Activated CD8-positive, alpha-beta memory T cell treated with anti-CD3 and anti-CD28 coated beads, Interleukin-2, amount 50 U/mL, for 24 hours (primary cell): ENCODE data around the gene TBXAS1.
"Not testable (repeated sequence)": the region's sequence is repeated elsewhere in the genome, so short reads cannot be mapped to it uniquely, and the experiment has no call there.

Experiments
- DNase-seq: peaks from one replicate; pipeline ENCODE4 v3.0.0-alpha.2; 2020; ENCODE audit errors: extremely low read depth

TBXAS1 gene

GRCh38 chr7:139914306-139915267, 85.5 kb downstream of the TBXAS1 start:
- DNase-seq: no peak

- DNase-seq: no peak
These were observed 86.3 kb downstream of the TBXAS1 start for GRCh38 chr7:139915268-139915863.

GRCh38 chr7:139915864-139916716, 87.0 kb downstream of the TBXAS1 start:
- peak; percentile 40 for DNase-seq

- DNase-seq: no peak
These were observed 87.8 kb downstream of the TBXAS1 start for GRCh38 chr7:139916717-139917395.

GRCh38 chr7:139917851-139918250, 88.8 kb downstream of the TBXAS1 start:
- DNase-seq: no peak

DNA sequence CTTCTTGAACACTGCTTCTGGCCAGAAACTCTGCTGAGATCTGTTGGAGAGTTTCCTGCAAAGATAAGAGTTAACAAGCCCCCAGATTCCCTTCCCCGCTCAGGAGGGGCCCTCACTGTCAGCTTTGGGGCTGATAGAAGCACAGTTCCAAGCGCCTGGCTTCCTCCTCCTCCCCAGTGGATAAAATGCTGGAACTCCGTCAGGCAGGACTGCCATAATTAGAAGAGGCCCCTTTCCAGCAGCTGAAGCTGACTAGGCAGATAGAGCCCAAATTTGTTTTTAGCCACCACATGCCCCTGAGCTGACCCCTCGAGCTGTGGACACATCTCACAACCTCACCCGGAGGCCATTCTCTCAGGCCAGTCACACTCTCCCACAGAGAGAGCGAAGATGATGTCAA, 89.4 kb downstream of the TBXAS1 start:
- no peak for DNase-seq

GRCh38 chr7:139923090-139923489, 94.0 kb downstream of the TBXAS1 start:
- no peak for DNase-seq

GRCh38 chr7:139924461-139924860, 95.4 kb downstream of the TBXAS1 start:
- DNase-seq: no peak

- not testable (repeated sequence) for DNase-seq
These were observed 100.2 kb downstream of the TBXAS1 start for GRCh38 chr7:139929221-139929620.

- DNase-seq: no peak
These were observed 101.4 kb downstream of the TBXAS1 start for GRCh38 chr7:139930286-139930965.

DNA sequence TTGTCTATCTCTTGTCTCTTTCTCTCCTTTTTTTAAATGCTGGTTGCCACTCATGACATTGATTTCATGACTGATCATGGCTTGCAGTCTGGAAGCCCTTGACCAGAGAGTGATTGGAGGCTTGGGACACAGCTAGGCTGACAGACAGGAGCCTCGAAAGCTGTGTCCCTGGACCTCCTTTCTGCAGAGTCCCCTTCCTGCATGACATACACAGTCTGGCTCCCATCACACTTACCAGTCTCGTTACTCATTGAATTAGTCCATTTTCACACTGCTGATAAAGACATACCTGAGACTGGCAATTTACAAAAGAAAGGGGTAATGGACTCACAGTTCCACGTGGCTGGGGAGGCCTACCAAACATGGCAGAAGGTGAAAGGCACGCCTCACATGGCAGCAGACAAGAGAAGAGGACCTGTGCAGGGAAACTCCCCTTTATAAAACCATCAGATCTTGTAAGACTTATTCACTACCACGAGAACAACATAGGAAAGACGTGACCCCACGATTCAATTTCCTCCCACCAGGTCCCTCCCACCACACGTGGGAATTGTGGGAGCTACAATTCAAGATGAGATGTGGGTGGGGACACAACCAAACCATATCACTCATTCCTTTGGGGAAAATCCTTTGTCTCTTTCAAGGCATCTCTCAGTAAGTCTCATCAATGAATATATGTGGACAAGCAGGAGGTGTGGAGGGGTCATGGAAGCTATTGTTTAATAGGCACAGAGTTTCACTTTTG, 102.3 kb downstream of the TBXAS1 start:
- DNase-seq: no peak

GRCh38 chr7:139932531-139932930, 103.5 kb downstream of the TBXAS1 start:
- no peak for DNase-seq

- DNase-seq: no peak
These were observed 107.8 kb downstream of the TBXAS1 start for GRCh38 chr7:139936760-139937310.

GRCh38 chr7:139937715-139938114, 108.7 kb downstream of the TBXAS1 start:
- no peak for DNase-seq

GRCh38 chr7:139940866-139941265, 111.8 kb downstream of the TBXAS1 start:
- no peak for DNase-seq

DNA sequence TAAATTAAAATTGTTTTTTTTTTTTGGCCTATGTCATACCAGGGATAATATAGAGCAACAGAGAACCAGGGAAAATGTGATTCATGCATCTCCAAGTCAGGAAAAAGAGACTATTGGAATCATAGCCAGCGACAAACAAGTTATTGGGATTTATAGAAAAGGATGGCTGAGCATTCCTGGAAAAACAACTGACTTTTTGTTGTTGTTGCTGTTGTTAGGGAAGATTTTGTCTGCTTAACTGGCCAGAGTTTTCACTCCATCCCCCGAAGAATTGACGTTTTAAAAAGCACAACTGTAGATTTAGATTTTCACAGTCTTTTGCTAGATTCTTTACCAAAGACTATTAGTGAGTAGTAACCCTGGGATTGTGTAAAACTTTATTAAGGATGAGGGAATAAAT, 112.4 kb downstream of the TBXAS1 start:
- DNase-seq: no peak

GRCh38 chr7:139941866-139942265, 112.8 kb downstream of the TBXAS1 start:
- no peak for DNase-seq

DNA sequence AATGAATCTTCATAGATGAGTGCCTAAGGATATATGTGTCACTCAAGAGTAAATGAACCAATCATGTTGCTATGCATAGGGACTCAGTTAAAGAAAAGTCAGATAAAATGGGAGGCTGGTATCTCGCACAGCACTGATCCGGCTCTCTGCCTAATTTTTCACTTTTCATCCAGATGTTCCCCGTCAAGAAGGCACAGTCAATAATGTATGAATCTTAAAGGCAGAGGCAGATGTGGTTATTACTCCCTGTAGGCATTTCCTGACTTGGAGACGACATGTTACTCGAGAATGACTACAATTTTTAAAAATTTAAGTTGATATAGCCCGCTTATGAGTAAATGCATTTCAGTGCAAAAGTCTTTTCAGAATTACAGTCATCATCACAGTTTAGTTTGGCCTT, 113.6 kb downstream of the TBXAS1 start:
- no peak for DNase-seq

DNA sequence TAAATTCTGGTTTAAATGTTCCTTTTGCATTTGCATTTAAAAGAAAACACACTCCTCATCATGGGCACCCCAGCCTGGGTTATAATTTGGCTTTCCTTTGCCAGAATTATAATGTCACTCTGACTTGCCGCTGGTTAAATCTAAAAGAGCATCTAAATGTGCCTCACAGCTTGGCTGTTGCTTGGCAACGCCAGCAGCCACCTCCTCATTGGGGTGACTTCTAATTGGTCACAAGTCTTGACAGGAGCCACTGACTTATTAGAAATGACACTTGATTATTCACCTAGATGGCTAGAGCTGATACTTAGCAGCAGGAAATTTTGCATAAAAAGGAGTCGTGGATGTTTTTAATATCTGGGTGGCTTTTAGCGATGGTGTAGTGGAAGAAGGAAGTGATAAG, 114.3 kb downstream of the TBXAS1 start:
- DNase-seq: no peak

GRCh38 chr7:139944248-139944647, 115.2 kb downstream of the TBXAS1 start:
- no peak for DNase-seq
